ENCODE measurements around the gene CCDC90B. TPM values are rescaled to one million over a fixed set of nuclear protein-coding genes. Genes with fewer than 3 reads are reported as not detected.

The CCDC90B gene
- polyA plus RNA-seq, 1 of the 3 experiments (the other 2 are of a cell fraction), result 47.9 TPM

DNA sequence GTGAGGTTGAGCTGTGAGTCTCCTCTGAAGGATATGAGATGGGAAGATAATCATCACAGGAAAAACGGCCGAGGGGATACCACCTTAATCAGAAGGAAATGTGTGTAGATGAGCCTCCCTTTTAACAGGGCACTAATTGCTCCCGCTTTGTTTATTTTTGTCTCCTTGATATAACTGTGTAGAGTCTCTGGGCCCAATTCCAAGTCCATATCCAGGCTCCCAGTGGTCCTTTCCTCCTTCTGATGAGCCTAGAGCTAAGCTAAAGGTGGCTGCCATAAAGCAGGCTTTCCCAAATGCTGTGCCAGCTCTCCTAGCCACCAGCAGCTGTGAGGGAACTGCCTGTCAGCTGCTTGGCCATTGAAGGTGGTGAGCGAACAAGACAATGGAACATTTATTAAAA lies 17.1 kb upstream of the CCDC90B start (continued):
- TF ChIP-seq ZBTB33 (IDR thresholded peaks at IDR 0.05; ENCODE audit: borderline replicate concordance, low read depth), result no peak
- no peak for TF ChIP-seq RCOR1 (IDR thresholded peaks at IDR 0.05; ENCODE audit: low read length)
- no peak for TF ChIP-seq TEAD4 (IDR thresholded peaks at IDR 0.05; ENCODE audit: borderline replicate concordance, insufficient read depth)
- TF ChIP-seq EZH2phosphoT487 (IDR thresholded peaks at IDR 0.05; ENCODE audit: borderline replicate concordance, low read depth), result no peak
- no peak for TF ChIP-seq MAX (IDR thresholded peaks at IDR 0.05; ENCODE audit: low read depth)
- TF ChIP-seq SIN3A (IDR thresholded peaks at IDR 0.05; ENCODE audit: borderline replicate concordance, low read depth, low read length), result no peak
- TF ChIP-seq RFX5 (IDR thresholded peaks at IDR 0.05; ENCODE audit: low read length), result no peak
- TF ChIP-seq FOXJ3 (CRISPR knock-in tag; IDR thresholded peaks at IDR 0.05), result no peak

DNA sequence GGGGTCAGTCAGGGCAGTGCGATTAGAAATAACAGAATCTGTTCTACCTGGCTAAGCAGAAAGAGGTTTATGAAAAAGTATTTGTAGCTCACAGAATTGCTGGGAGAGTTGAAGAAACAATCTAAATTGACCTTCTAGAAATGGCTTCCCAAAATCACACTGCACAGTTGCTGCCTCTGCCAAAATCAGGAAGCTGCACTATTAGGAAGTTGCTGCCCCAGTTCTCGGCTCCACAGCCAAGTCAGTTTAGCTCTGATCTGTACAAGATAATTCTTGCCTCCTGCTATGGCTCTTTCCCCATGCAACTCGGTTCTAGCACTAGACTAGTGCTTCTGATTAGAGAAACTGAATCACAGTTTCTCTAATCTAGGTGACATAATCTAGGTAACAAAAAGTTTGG lies 16.0 kb upstream of the CCDC90B start:
- no peaks in the 10 kb centered on the region for H3K79me2 ChIP-seq (ENCODE audit: insufficient read depth)
- no peaks in the 10 kb centered on the region for H3F3A ChIP-seq (replicated peaks; ENCODE audit: insufficient read depth)
- DNase-seq, result no peak
- no peaks in the 10 kb centered on the region; a peak in 1 of 4 replicates for H3K4me1 ChIP-seq (ENCODE audit: control insufficient read depth in 1 of 2, insufficient read depth in 2 of 2, low read depth in 1 of 2, low read length in 1 of 2)
- H3K27me3 ChIP-seq (ENCODE audit: insufficient read depth), result no peaks in the 10 kb centered on the region
- H3K27ac ChIP-seq (ENCODE audit: low read depth in 2 of 2, low read length in 1 of 2), result no peak overlapping the region
- no peaks in the 10 kb centered on the region for H4K20me1 ChIP-seq (ENCODE audit: insufficient read depth)
- no peak overlapping the region for H2AFZ ChIP-seq (ENCODE audit: low read depth)
- no peaks in the 10 kb centered on the region for H3K9me3 ChIP-seq
- no peak overlapping the region for H3K4me3 ChIP-seq (ENCODE audit: low read depth in 2 of 2, low read length in 1 of 2)
- TF ChIP-seq SMC3 (IDR thresholded peaks at IDR 0.05; ENCODE audit: low read depth, low read length), result no peak
- POLR2A ChIA-PET, result no interaction called here
- H3K9me2 ChIP-seq, result no peaks in the 10 kb centered on the region
- no peaks in the 10 kb centered on the region for H3K36me3 ChIP-seq (replicated peaks in 1 of 2; ENCODE audit: control insufficient read depth in 1 of 2, insufficient read depth in 2 of 2, low read length in 1 of 2)
- 51% methylated on average over 3 of the region's 3 CpGs for WGBS (ENCODE audit: low lambda C conversion rate)
- CTCF ChIA-PET, result interaction anchor here (2.3 to 3.3 kb wide), 2 partner anchors 9 to 514 kb away, joined by 9 to 19 read pairs; no protein-coding TSS in a partner anchor
- no peak overlapping the region for H3K4me2 ChIP-seq
- H3K9ac ChIP-seq, result no peak overlapping the region

DNA sequence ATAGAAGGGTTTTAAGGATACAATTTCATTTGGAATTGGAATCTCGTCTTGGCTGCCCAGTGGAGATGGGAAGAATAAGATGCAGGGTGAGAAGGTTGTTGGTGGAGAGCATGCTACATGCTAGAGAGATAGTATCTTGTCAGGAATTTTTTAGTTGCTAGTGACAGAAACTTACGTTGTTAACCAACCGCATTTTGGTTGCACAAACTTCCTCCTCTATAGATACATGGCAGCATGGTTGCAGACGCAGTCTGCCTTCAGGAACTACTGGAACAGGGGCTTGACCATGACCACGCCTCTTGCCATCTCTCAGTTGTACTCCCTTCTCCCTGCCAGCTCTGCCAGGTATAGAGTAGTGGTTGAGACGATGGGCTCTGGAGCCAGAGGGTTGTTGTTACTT lies 13.5 kb upstream of the CCDC90B start:
- H3K79me2 ChIP-seq (ENCODE audit: insufficient read depth), result no peaks in the 10 kb centered on the region
- ChIA-PET POLR2A (no interaction called here), CTCF (no interaction called here)
- no peak overlapping the region for H3K9ac ChIP-seq
- H3K9me3 ChIP-seq, result no peaks in the 10 kb centered on the region
- no peaks in the 10 kb centered on the region for H3K9me2 ChIP-seq
- no peaks in the 10 kb centered on the region for H3K36me3 ChIP-seq (replicated peaks in 1 of 2; ENCODE audit: control insufficient read depth in 1 of 2, insufficient read depth in 2 of 2, low read length in 1 of 2)
- no peak overlapping the region for H2AFZ ChIP-seq (ENCODE audit: low read depth)
- H3K4me3 ChIP-seq (ENCODE audit: low read depth in 2 of 2, low read length in 1 of 2), result no peak overlapping the region
- no peaks in the 10 kb centered on the region for H4K20me1 ChIP-seq (ENCODE audit: insufficient read depth)
- WGBS (ENCODE audit: low lambda C conversion rate), result 55% methylated on average over 6 of the region's 6 CpGs
- no peaks in the 10 kb centered on the region for H3K27me3 ChIP-seq (ENCODE audit: insufficient read depth)
- H3F3A ChIP-seq (replicated peaks; ENCODE audit: insufficient read depth), result no peaks in the 10 kb centered on the region
- H3K4me1 ChIP-seq (ENCODE audit: control insufficient read depth in 1 of 2, insufficient read depth in 2 of 2, low read depth in 1 of 2, low read length in 1 of 2), result no peaks in the 10 kb centered on the region; a peak in 1 of 4 replicates
- TF ChIP-seq ZBTB33 (IDR thresholded peaks at IDR 0.05; ENCODE audit: borderline replicate concordance, low read depth) (no peak), FOXJ3 (CRISPR knock-in tag; IDR thresholded peaks at IDR 0.05) (no peak), SIN3A (IDR thresholded peaks at IDR 0.05; ENCODE audit: borderline replicate concordance, low read depth, low read length) (no peak), RAD21 (IDR thresholded peaks at IDR 0.05; ENCODE audit: low read length) (no peak), TCF12 (IDR thresholded peaks at IDR 0.05) (no peak), FOXM1 (IDR thresholded peaks at IDR 0.05; ENCODE audit: low read depth) (no peak), USF1 (IDR thresholded peaks at IDR 0.05; ENCODE audit: borderline replicate concordance, low read depth) (no peak), NFIC (IDR thresholded peaks at IDR 0.05; ENCODE audit: borderline replicate concordance) (no peak), JUND (IDR thresholded peaks at IDR 0.05) (no peak), RXRA (IDR thresholded peaks at IDR 0.05; ENCODE audit: borderline replicate concordance, low read depth) (no peak), MXI1 (IDR thresholded peaks at IDR 0.05; ENCODE audit: low read depth, low read length) (no peak), YY1 (IDR thresholded peaks at IDR 0.05; ENCODE audit: low read depth) (no peak), IRF3 (IDR thresholded peaks at IDR 0.05; ENCODE audit: low read depth, low read length) (no peak)
- no peak overlapping the region for H3K4me2 ChIP-seq
- H3K27ac ChIP-seq (ENCODE audit: low read depth in 2 of 2, low read length in 1 of 2), result no peak overlapping the region
- no peak for DNase-seq

Measured in SK-N-SH (cell line).